G401.6 (cell line): ENCODE results near the gene ATAD2B.

Source experiments
- FAIRE-seq: peaks from 2 replicates; lab custom pipeline; 2012; peaks lifted over from hg19 to GRCh38; lab: Jason Lieb, UNC

The ATAD2B gene

DNA sequence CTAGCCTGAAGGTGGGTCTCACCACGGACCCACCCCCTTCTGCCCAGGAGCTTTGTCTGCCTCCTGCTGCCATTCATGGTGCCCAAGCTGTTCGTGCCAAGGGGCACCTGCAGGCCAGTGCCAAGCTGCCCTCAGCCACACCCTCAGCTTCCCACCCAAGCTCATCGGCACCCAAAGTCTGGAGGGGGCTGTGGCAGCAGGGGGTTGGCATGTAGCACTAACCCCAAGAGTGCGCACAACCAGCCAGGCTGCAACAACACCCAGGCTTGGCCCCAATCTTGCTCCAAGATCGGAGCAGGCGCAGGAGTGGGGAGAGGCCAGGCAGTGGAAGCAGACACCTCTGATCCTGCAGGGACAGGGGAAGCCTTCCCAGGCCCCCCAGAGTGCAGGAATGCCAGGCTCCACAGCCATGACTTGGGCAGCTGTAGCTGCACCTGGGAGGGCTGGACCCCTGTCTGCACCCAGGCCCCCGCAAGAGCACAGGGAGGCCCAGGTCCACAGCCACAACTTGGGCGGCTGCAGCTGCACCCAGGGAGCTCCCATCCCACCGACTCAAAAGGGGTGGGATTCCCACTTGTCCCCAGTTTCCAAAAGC, 89.9 kb downstream of the ATAD2B start:
- no peak for FAIRE-seq

GRCh38 chr2:23836505-23836904, 90.4 kb downstream of the ATAD2B start:
- no peak for FAIRE-seq

DNA sequence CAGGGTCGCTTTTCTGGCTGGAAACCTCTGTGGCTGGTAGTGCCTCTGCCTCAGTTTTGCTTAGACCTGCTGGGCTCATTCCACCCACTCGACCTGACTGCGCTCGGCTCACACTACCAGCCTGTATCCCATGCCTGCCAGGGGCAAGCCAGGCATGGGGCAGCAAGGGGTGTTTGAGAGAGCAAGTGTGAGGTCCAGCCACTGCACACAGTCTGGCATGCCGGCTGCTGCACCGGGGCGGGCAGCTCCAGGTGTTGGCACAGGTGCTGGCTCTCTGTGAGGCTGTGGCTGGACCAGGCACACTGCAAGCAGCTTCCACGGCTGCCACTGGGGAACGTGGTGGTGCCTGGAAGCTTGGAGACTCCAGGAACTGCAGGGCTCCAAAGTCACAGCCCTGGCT, 90.9 kb downstream of the ATAD2B start:
- FAIRE-seq: no peak

GRCh38 chr2:23835423-23835822, 91.5 kb downstream of the ATAD2B start:
- FAIRE-seq: no peak

- FAIRE-seq: peak; percentile 28
Measured at GRCh38 chr2:23828986-23829385, 97.9 kb downstream of the ATAD2B start.

- no peak for FAIRE-seq
Measured at GRCh38 chr2:23828256-23828980, 98.5 kb downstream of the ATAD2B start.

DNA sequence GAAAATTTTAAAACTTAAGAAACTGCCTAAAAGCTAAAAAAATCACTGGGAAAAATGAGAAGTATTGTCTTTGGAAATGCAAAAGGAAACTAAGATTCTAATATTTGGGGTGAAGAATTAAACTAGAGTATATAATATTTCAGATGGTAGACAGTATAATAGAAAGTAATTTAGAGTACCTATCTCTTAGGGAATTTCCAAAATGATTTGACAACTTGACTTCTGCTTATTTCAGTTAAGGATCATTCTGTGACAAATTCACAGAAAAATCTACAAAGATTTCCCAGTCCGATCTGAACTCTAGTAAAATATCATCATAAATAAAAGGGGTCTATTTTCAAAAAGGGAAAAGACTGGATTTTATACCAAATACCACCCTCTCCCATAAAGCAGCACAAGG, 99.6 kb downstream of the ATAD2B start:
- no peak for FAIRE-seq

- no peak for FAIRE-seq
Measured at GRCh38 chr2:23826771-23827170, 100.2 kb downstream of the ATAD2B start.

DNA sequence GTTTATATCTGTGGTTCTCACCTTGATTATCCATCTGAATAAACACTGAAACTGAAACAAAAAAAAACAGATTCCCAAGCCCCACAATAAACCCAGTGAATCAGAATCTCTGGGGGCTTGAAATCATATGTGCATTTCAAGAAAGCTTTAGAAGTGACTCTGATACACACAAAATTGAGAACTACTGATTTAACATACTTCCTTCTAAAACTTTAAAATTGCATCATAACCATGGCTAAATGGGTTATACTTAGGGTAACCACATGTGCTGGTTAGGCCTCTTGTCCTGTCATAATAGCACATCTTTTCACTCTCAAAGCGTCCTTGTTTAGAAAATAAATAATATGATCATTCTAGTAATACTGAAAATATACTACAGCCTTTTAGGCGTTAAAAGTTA, 100.9 kb downstream of the ATAD2B start:
- FAIRE-seq: no peak

GRCh38 chr2:23824777-23825212, 102.1 kb downstream of the ATAD2B start:
- FAIRE-seq: peak; percentile 93

GRCh38 chr2:23823863-23824262, 103.1 kb downstream of the ATAD2B start:
- FAIRE-seq: no peak

DNA sequence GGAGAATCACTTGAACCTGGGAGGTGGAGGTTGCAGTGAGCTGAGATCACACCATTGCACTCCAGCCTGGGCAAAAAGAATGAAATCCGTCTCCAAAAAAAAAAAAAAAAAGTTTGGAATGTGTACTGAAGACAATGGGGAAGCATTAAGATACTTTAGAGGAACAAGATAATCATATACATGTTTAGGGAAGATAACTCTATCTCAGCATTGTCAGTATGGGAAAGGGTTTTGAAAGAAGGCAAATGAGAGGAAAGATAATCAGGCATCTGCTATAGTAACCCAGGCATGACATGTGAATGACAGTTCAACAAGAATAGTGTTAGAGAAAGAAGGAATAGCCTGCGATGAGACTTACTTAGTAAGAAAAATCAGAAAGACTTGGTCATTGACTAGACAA, 112.0 kb downstream of the ATAD2B start:
- no peak for FAIRE-seq

- FAIRE-seq: no peak
Measured at GRCh38 chr2:23813438-23813837, 113.5 kb downstream of the ATAD2B start.

DNA sequence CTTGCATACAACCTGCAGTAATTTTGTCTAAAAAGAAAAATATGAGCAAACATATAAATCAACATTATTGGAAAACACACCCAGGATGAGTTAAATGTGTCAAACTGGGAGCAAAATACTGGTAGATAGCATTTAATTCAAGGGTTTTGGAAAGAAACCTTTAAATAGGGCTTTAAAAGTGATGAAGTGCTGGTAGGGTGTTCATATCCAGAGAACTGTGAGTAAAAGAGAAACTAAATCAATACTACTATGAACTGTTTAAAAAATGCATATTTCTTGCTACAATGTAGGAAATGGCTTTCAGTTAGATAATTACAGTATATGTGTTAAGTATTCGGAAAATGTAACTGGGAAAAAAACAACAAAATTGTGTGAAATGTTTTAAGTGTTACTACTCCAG, 117.8 kb downstream of the ATAD2B start:
- FAIRE-seq: peak; percentile 46

DNA sequence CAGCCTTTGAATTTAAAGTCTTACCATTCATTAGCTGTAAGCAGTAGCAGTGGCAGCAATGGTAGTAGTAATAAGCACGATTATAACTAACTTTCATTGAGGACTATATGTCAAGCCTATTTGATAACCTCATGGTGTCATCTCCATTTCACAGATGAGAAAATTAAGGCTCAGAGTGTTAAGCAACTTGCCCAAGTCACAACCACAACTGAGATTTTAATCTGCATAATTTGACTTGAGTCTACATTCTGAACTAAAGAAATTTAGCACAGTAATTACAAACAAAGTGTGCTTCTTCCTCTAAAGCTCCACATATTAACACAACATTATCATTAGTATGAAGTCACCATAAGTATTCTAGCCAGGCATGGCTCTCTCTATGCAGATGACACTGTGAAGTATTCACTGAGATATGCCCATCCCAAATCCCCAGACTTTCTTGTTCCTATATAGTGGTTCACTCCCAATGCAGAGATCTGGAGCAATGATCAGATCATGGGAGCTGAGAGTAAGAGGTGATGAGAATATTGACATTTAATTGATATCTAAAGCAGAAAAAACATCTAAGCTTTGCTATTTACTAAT, 120.2 kb downstream of the ATAD2B start:
- FAIRE-seq: no peak

GRCh38 chr2:23806201-23806600, 120.7 kb downstream of the ATAD2B start:
- no peak for FAIRE-seq

DNA sequence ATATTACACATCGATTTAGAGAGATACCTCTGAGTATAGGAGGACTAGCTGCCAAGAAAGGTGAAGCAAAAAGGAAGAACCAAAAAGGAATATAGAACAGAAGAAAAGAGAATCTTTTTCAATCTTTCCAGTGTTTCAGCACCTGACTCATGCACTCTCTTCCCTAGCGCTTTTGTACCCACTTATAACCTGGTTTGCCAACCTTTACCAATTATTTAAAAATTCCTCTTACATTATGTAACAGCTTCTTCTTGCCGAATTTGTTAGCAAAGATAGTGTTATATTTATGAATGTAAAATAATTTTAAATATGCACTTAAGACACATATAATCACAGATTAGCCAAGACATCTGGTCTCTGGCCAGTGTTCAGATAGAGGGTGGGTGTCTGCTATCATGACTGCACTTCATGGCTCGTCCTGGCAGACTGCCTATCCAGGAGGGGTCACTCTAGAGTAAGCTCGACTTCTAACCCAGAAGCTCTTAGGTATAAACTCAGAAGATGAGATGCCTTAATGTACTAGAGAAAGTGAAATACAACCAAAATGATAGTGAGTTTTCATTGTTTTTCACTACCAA, 122.9 kb downstream of the ATAD2B start:
- peak; percentile 68 for FAIRE-seq

- no peak for FAIRE-seq
Measured at GRCh38 chr2:23803264-23803964, 123.5 kb downstream of the ATAD2B start.

DNA sequence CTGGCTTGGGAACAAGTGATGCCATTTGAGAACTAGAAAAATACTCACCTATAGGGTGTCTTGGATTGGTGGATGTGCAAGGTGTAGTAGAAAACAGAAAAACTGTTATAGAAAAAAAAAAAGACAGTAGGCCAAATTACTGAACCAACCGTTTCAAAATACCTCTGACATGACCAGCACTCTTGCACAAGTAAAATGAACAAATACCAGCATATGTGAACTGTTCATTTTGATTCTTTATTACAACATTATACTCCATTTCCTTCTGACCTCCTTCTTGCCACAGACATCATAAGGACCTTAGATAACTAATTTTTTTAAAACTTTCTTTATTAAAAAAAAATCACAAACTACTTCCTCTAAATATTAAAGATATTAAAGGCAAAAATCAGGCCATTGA, 125.5 kb downstream of the ATAD2B start:
- no peak for FAIRE-seq

GRCh38 chr2:23794234-23794633, 132.7 kb downstream of the ATAD2B start:
- FAIRE-seq: no peak

DNA sequence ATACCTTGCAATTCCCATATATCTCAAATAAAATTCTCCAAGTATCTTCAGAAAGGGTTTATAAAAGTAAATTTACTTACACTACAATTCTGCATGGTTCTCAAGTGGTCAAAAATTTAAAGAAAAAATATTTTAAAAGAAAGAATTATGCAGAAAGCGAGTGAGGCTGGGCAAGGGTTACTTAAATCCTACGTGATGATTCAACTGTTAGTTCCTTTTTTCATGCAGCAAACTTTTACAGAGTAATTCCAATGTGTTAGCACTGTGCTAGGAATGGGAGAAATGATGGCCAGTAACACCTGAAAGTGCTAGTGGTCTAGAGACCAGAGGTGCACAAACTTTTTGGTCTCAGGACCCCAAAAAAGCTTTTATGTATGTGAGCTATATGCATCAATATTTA, 133.4 kb downstream of the ATAD2B start:
- FAIRE-seq: no peak

- no peak for FAIRE-seq
Measured at GRCh38 chr2:23791030-23791429, 135.9 kb downstream of the ATAD2B start.

- no peak for FAIRE-seq
Measured at GRCh38 chr2:23789012-23789411, 137.9 kb downstream of the ATAD2B start.
